Natural killer cell (primary cell): ENCODE measurements around the gene SGCG. TPM values are rescaled to one million over a fixed set of nuclear protein-coding genes. Genes with fewer than 3 reads are reported as not detected.
"Not testable (repeated sequence)": the region's sequence is repeated elsewhere in the genome, so short reads cannot be mapped to it uniquely, and the experiment has no call there.

Experiments used
- ATAC-seq, 3 donors: fragments of 150-1000 bp in 2 of 3; fragments of 200-7000 bp in 1 of 3; cut with Tn5 transposase; 1 replicate in 1 of 3; 2 replicates in 2 of 3; pipeline ENCODE4 v1.10.0; 2021; ENCODE audit warnings: mild to moderate bottlenecking in 2 of 3, moderate library complexity in 2 of 3
- DNase-seq, 2 donors: peaks; one replicate each; pipeline versions ENCODE4 v3.0.0 to v3.0.0-alpha.2; 2013 to 2021; ENCODE audit warnings: mixed read lengths in 1 of 2
- H3K27ac ChIP-seq: one replicate; pipeline ENCODE4 v1.5.1; 2013; ENCODE audit warnings: mild to moderate bottlenecking, low read length
- H3K27me3 ChIP-seq: one replicate; pipeline ENCODE4 v1.6.1; 2013; ENCODE audit warnings: low read length; ENCODE audit not compliant: control insufficient read depth, insufficient read depth
- H3K36me3 ChIP-seq: one replicate; pipeline ENCODE4 v1.6.1; 2013; ENCODE audit warnings: low read length; ENCODE audit not compliant: control insufficient read depth, insufficient read depth
- H3K4me1 ChIP-seq: one replicate; pipeline ENCODE4 v1.6.1; 2013; ENCODE audit warnings: low read length; ENCODE audit not compliant: control insufficient read depth, insufficient read depth
- H3K4me3 ChIP-seq: one replicate; pipeline ENCODE4 v1.5.1; 2013; ENCODE audit warnings: low read length
- H3K9me3 ChIP-seq: one replicate; pipeline ENCODE4 v1.6.1; 2013; ENCODE audit warnings: low read length; ENCODE audit not compliant: control insufficient read depth, insufficient read depth
- H3K27ac Mint-ChIP-seq, 2 donors: one replicate each; pipeline ENCODE4 v1.8.0; 2022; ENCODE audit warnings: mild to moderate bottlenecking in 2 of 2, mixed read lengths in 2 of 2, moderate library complexity in 1 of 2
- H3K27me3 Mint-ChIP-seq, 2 donors: one replicate each; pipeline ENCODE4 v1.8.0; 2022; ENCODE audit warnings: low read depth in 2 of 2, mixed read lengths in 2 of 2
- H3K36me3 Mint-ChIP-seq: one replicate; pipeline ENCODE4 v1.8.0; 2022; ENCODE audit warnings: mixed read lengths
- H3K4me1 Mint-ChIP-seq, 2 donors: one replicate each; pipeline ENCODE4 v1.8.0; 2022; ENCODE audit warnings: mixed read lengths in 2 of 2
- H3K4me3 Mint-ChIP-seq: one replicate; pipeline ENCODE4 v1.8.0; 2022; ENCODE audit warnings: mild to moderate bottlenecking, moderate library complexity, mixed read lengths
- H3K9me3 Mint-ChIP-seq, 2 donors: one replicate each; pipeline ENCODE4 v1.8.0; 2022; ENCODE audit warnings: mixed read lengths in 2 of 2
- CTCF ChIP-seq: fragments of 200-600 bp; IDR thresholded peaks from one replicate; pipeline ENCODE4 v1.8.0; 2022; ENCODE audit warnings: antibody characterized with exemption
- WGBS: methylation state at CpG from one replicate; pipeline ENCODE4 v1.1.7; 2013; ENCODE audit warnings: missing lambda C conversion rate; ENCODE audit not compliant: insufficient coverage; 5-methylcytosine and 5-hydroxymethylcytosine counted together
- intact Hi-C: fragments of 100-400 bp; cut with micrococcal nuclease; formaldehyde crosslinking; loops from one replicate; pipeline ENCODE4 v1.14.2; 2022
- total RNA-seq, 4 donors: library from RNA; stranded (reverse); fragments of 120-200 nt in 1 of 4; gene quantifications; one replicate each; pipeline versions ENCODE4 v1.2.3 to v1.2.4, GENCODE V29; 2013 to 2022

The SGCG gene
- total RNA-seq, 3 donors from 2014 or later (not counting 1 experiment from before 2014, with no cell fraction given): not detected

DNA sequence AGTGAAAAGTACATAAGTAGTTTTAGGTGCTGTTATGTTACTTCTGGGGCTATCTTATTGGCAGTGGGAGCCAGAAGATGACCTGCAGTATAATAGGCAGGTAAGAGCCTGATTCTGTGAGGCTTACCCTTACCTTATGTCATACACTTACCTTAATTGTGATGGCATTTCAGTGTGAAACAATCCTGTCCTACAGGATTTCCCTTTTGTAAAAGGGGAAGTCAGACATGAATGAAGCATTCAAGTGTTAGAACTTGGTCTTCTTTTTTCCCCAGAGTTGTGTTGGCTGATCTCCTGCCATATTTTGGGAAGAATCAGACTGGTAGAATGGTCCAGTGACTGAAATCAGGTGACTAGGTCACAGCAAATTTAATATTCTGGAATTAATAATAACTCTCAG, 55.2 kb downstream of the SGCG start:
- no peaks in the 10 kb centered on the region for H3K4me1 ChIP-seq

DNA sequence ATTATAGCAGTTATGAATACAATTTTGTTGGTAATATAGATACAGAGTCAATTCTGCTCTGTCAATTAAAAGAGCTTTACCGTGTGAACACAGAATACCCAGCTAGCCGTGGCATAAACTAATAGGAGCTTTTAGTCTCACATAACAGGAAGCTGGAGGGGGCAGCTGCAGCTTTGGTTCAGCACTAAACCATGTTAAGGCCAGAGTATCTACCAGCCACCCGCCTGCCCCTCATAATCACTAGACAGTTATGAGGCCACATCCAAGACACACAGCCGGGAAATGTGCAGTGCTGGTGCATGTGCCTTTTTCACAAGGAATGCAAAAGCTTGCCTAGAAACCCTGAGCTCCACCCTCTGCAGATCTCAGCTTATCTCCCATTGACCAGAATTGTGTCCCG, 62.3 kb downstream of the SGCG start:
- 73% methylated on average over 5 of the region's 5 CpGs for WGBS

More for the DNA sequence above, 55.2 kb downstream of the SGCG start:
- H3K4me1 Mint-ChIP-seq: no peaks in the 10 kb centered on the region
- Histone ChIP-seq H3K36me3 (no peaks in the 10 kb centered on the region), H3K27me3 (peaks cover 2% of the 10 kb centered on the region), H3K27ac (no peak overlapping the region), H3K9me3 (no peaks in the 10 kb centered on the region), H3K4me3 (no peak overlapping the region)
- DNase-seq (no peak), ATAC-seq (no peak)
- no peak for TF ChIP-seq CTCF
- H3K27me3 Mint-ChIP-seq: peaks cover 9 to 11% of the 10 kb centered on the region in 2 donors
- no peaks in the 10 kb centered on the region for H3K9me3 Mint-ChIP-seq
- no peaks in the 10 kb centered on the region for H3K36me3 Mint-ChIP-seq
- H3K4me3 Mint-ChIP-seq: no peak overlapping the region
- H3K27ac Mint-ChIP-seq: no peak overlapping the region
- intact Hi-C loops: no loop called here

DNA sequence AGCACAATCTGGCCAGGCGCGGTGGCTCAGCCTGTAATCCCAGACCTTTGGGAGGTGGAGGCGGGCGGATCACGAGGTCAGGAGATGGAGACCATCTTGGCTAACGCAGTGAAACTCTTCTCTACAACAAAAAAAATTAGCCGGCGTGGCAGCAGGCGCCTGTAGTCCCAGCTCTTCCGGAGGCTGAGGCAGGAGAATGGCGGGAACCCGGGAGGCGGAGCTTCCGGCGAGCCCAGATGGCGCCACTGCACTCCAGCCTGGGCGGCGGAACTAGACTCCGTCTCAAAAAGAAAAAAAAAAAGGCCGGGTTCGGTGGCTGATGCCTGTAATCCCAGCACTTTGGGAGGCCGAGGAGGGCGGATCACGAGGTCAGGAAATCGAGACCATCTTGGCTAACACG, 67.6 kb downstream of the SGCG start:
- 95% methylated on average over 26 of the region's 26 CpGs for WGBS

More for the DNA sequence above, 62.3 kb downstream of the SGCG start:
- Mint-ChIP-seq H3K27me3 (peaks cover 0 to 19% of the 10 kb centered on the region in 2 donors), H3K9me3 (no peaks in the 10 kb centered on the region), H3K27ac (no peak overlapping the region), H3K4me3 (no peak overlapping the region), H3K4me1 (no peaks in the 10 kb centered on the region), H3K36me3 (no peaks in the 10 kb centered on the region)
- Histone ChIP-seq H3K9me3 (no peaks in the 10 kb centered on the region), H3K4me3 (no peak overlapping the region), H3K27me3 (no peaks in the 10 kb centered on the region), H3K27ac (no peak overlapping the region), H3K4me1 (no peaks in the 10 kb centered on the region), H3K36me3 (no peaks in the 10 kb centered on the region)
- no peak for DNase-seq
- intact Hi-C loops: no loop called here
- TF ChIP-seq CTCF: no peak
- no peak for ATAC-seq

DNA sequence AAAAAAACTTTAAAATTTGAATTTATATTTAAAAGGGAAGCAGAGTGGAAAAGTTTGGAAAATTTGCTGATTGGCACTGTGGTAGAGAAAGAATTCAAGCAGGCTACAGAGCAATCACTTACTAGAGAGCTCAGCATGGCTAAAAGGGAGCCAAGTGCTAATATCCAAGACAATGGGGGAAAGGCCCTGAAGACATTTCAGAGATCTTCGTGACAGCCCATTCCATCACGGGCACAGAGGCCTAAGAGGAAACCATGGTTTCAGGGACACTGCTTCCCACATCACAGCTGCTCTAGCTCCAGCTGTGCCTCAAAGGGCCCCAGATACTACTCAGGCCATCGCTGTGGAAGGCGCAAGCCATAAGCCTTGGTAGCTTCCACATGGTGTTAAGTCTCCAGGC, 73.7 kb downstream of the SGCG start:
- H3K27ac ChIP-seq: no peak overlapping the region

More for the DNA sequence above, 67.6 kb downstream of the SGCG start:
- DNase-seq, H3K9me3 ChIP-seq, H3K4me1 Mint-ChIP-seq, H3K27me3 Mint-ChIP-seq, intact Hi-C loops, H3K27ac Mint-ChIP-seq, H3K27ac ChIP-seq, H3K4me3 ChIP-seq, H3K36me3 Mint-ChIP-seq, H3K9me3 Mint-ChIP-seq, H3K27me3 ChIP-seq, H3K4me3 Mint-ChIP-seq, H3K4me1 ChIP-seq, H3K36me3 ChIP-seq, ATAC-seq: not testable (repeated sequence)

More for the DNA sequence above, 73.7 kb downstream of the SGCG start:
- no peak overlapping the region for H3K27ac Mint-ChIP-seq
- 95% methylated on average over 4 of the region's 4 CpGs for WGBS
- no peaks in the 10 kb centered on the region for H3K36me3 Mint-ChIP-seq
- H3K4me1 Mint-ChIP-seq: no peaks in the 10 kb centered on the region
- Histone ChIP-seq H3K4me3 (no peak overlapping the region), H3K9me3 (no peaks in the 10 kb centered on the region), H3K36me3 (no peaks in the 10 kb centered on the region), H3K4me1 (no peaks in the 10 kb centered on the region), H3K27me3 (no peaks in the 10 kb centered on the region)
- no peak overlapping the region for H3K4me3 Mint-ChIP-seq
- no peak for ATAC-seq
- peaks cover 0 to 7% of the 10 kb centered on the region in 2 donors for H3K9me3 Mint-ChIP-seq
- intact Hi-C loops: no loop called here
- H3K27me3 Mint-ChIP-seq: peaks cover 6 to 7% of the 10 kb centered on the region in 2 donors
- no peak for TF ChIP-seq CTCF
- DNase-seq: no peak
